Measurements from ENCODE around the gene LAMP5. TPM values are rescaled to one million over a fixed set of nuclear protein-coding genes. Genes with fewer than 3 reads are reported as not detected.

The LAMP5 gene
- total and polyA plus RNA-seq, 2 experiments from 2014 or later, result 0.47 TPM; not detected in 1

DNA sequence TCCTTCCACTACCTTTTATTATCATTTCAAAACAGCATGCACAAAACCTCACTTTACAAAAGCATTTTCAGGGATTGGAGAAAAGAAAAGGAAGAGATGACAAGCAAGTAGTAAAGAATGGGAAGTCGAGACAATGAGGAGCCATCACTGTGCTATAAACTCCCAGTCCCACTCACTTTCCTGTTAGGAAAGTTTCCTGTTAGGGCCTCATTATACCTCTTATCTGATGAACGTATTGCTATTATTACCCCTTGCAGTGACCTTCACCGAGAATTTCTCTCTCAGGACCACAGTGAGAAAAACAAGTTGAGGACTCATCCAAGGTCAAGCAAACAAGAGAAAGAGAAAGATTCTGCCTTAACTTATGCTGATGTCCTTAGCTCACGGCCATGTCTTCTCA is 28.8 kb downstream of the LAMP5 start:
- no peaks in the 10 kb centered on the region for H3K27me3 ChIP-seq
- no peak overlapping the region for H2AFZ ChIP-seq
- H3K27ac ChIP-seq, result no peak overlapping the region
- H3K36me3 ChIP-seq (replicated peaks; ENCODE audit: insufficient read depth, low read depth), result no peaks in the 10 kb centered on the region
- H3K9me2 ChIP-seq (replicated peaks; ENCODE audit: insufficient read depth), result no peaks in the 10 kb centered on the region
- no peak overlapping the region for H3K4me2 ChIP-seq
- no peaks in the 10 kb centered on the region for H3K9me3 ChIP-seq (ENCODE audit: low read depth)
- TF ChIP-seq EZH2phosphoT487 (IDR thresholded peaks at IDR 0.05; ENCODE audit: low read depth, severe bottlenecking, unreplicated experiment) (no peak), EZH2 (IDR thresholded peaks at IDR 0.05; ENCODE audit: borderline replicate concordance) (no peak)
- no peaks in the 10 kb centered on the region for H4K20me1 ChIP-seq (ENCODE audit: insufficient read depth, poor library complexity, severe bottlenecking)
- H3K79me2 ChIP-seq, result no peaks in the 10 kb centered on the region
- no peaks in the 10 kb centered on the region for H3K4me1 ChIP-seq (ENCODE audit: insufficient read depth)
- no peak overlapping the region for H3K4me3 ChIP-seq
- 50% methylated on average over 4 of the region's 4 CpGs for WGBS (ENCODE audit: low lambda C conversion rate, missing lambda C conversion rate)
- no peak for DNase-seq (ENCODE audit: low spot score)

- Histone ChIP-seq H3K9me2 (replicated peaks; ENCODE audit: insufficient read depth) (no peaks in the 10 kb centered on the region), H3K4me3 (no peak overlapping the region), H3K27me3 (no peaks in the 10 kb centered on the region), H3K36me3 (replicated peaks; ENCODE audit: insufficient read depth, low read depth) (no peaks in the 10 kb centered on the region), H3K9me3 (ENCODE audit: low read depth) (no peaks in the 10 kb centered on the region), H3K79me2 (no peaks in the 10 kb centered on the region), H4K20me1 (ENCODE audit: insufficient read depth, poor library complexity, severe bottlenecking) (no peaks in the 10 kb centered on the region), H3K27ac (no peak overlapping the region), H2AFZ (no peak overlapping the region), H3K4me1 (ENCODE audit: insufficient read depth) (no peaks in the 10 kb centered on the region), H3K4me2 (no peak overlapping the region)
- DNase-seq (ENCODE audit: low spot score), result no peak
- TF ChIP-seq EZH2phosphoT487 (IDR thresholded peaks at IDR 0.05; ENCODE audit: low read depth, severe bottlenecking, unreplicated experiment), result no peak
- WGBS (ENCODE audit: low lambda C conversion rate, missing lambda C conversion rate), result 94% methylated on average over 1 of the region's 1 CpG
Measured at GRCh38 chr20:9550283-9550682, 35.9 kb downstream of the LAMP5 start.

DNA sequence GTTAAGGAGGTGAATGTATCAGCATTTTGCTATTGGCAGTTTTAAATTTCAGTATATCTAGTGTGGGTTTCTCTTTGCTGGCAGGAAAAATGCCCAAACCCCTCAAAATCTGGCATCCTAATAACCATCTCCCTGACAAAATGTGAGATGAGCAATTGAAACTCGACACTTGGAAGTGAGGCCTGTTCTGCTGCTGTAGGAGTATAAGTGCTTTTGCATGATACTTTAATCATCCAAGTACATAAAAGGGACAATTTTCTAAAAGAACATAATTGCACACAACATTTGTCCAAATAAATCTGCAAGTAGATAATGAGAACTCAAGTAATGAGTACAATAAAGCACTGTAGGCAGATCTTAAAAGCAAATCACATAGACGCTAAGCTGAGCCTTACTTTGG is 36.5 kb downstream of the LAMP5 start:
- H3K27me3 ChIP-seq, result no peaks in the 10 kb centered on the region
- H3K4me3 ChIP-seq, result no peak overlapping the region
- TF ChIP-seq EZH2 (IDR thresholded peaks at IDR 0.05; ENCODE audit: borderline replicate concordance) (no peak), EZH2phosphoT487 (IDR thresholded peaks at IDR 0.05; ENCODE audit: low read depth, severe bottlenecking, unreplicated experiment) (no peak), CTCF (IDR thresholded peaks at IDR 0.05; ENCODE audit: poor library complexity) (no peak)
- H3K9me3 ChIP-seq (ENCODE audit: low read depth), result no peaks in the 10 kb centered on the region
- H2AFZ ChIP-seq, result no peak overlapping the region
- no peaks in the 10 kb centered on the region for H3K36me3 ChIP-seq (replicated peaks; ENCODE audit: insufficient read depth, low read depth)
- 70% methylated on average over 2 of the region's 2 CpGs for WGBS (ENCODE audit: low lambda C conversion rate, missing lambda C conversion rate)
- no peaks in the 10 kb centered on the region for H3K4me1 ChIP-seq (ENCODE audit: insufficient read depth)
- no peaks in the 10 kb centered on the region for H3K9me2 ChIP-seq (replicated peaks; ENCODE audit: insufficient read depth)
- H3K27ac ChIP-seq, result no peak overlapping the region
- no peak overlapping the region for H3K4me2 ChIP-seq
- no peaks in the 10 kb centered on the region for H3K79me2 ChIP-seq
- H4K20me1 ChIP-seq (ENCODE audit: insufficient read depth, poor library complexity, severe bottlenecking), result no peaks in the 10 kb centered on the region
- no peak for DNase-seq (ENCODE audit: low spot score)

- TF ChIP-seq EZH2 (IDR thresholded peaks at IDR 0.05; ENCODE audit: borderline replicate concordance), result no peak
- TF ChIP-seq CTCF (IDR thresholded peaks at IDR 0.05; ENCODE audit: poor library complexity), result no peak
- no peak for TF ChIP-seq EZH2phosphoT487 (IDR thresholded peaks at IDR 0.05; ENCODE audit: low read depth, severe bottlenecking, unreplicated experiment)
Measured at GRCh38 chr20:9551808-9552550, 37.6 kb downstream of the LAMP5 start.

More at GRCh38 chr20:9551808-9552550, 37.6 kb downstream of the LAMP5 start:
- Histone ChIP-seq H3K9me2 (replicated peaks; ENCODE audit: insufficient read depth) (no peaks in the 10 kb centered on the region), H3K27ac (no peak overlapping the region), H2AFZ (no peak overlapping the region), H3K27me3 (no peaks in the 10 kb centered on the region), H3K9me3 (ENCODE audit: low read depth) (no peaks in the 10 kb centered on the region), H4K20me1 (ENCODE audit: insufficient read depth, poor library complexity, severe bottlenecking) (no peaks in the 10 kb centered on the region), H3K36me3 (replicated peaks; ENCODE audit: insufficient read depth, low read depth) (no peaks in the 10 kb centered on the region), H3K79me2 (no peaks in the 10 kb centered on the region), H3K4me3 (no peak overlapping the region), H3K4me2 (no peak overlapping the region), H3K4me1 (ENCODE audit: insufficient read depth) (no peaks in the 10 kb centered on the region)
- 86% methylated on average over 4 of the region's 4 CpGs for WGBS (ENCODE audit: low lambda C conversion rate, missing lambda C conversion rate)
- DNase-seq (ENCODE audit: low spot score), result no peak

All from hepatocyte (in vitro differentiated cells).